OCI-LY3 (cell line): ENCODE results near the gene OR52R1.

Source experiments
- H2AFZ ChIP-seq: fragments of 200-600, 300-600 bp; shearing (Covaris generic); 2 replicates; pipeline ENCODE4 v1.6.0; 2014; ENCODE audit warnings: antibody characterized with exemption, low read depth, low read length
- H3K27ac ChIP-seq: fragments of 200-600, 300-600 bp; sonication (generic); 2 replicates; pipeline ENCODE4 v1.5.1; 2014; ENCODE audit warnings: mild to moderate bottlenecking, low read length, moderate library complexity, mixed read lengths
- H3K27me3 ChIP-seq: fragments of 200-600, 300-600 bp; sonication (generic); 2 replicates; pipeline ENCODE4 v1.6.1; 2014; ENCODE audit warnings: low read depth, low read length, mixed read lengths
- H3K36me3 ChIP-seq: fragments of 200-600, 300-600 bp; sonication (generic); replicated peaks from 2 replicates; pipeline ENCODE3; 2014; ENCODE audit warnings: low read depth, low read length, mixed read lengths
- H3K4me1 ChIP-seq: fragments of 300-600, 200-600 bp; sonication (generic); 2 replicates; pipeline ENCODE4 v1.6.1; 2014; ENCODE audit warnings: low read length, mixed read lengths
- H3K4me2 ChIP-seq: fragments of 200-600, 300-600 bp; sonication (generic); 2 replicates; pipeline ENCODE4 v1.6.1; 2014; ENCODE audit warnings: low read length, mixed read lengths
- H3K4me3 ChIP-seq: fragments of 300-600, 200-600 bp; sonication (generic); 2 replicates; pipeline ENCODE4 v1.5.1; 2014; ENCODE audit warnings: antibody characterized with exemption, mild to moderate bottlenecking, low read length, moderate library complexity
- H3K79me2 ChIP-seq: fragments of 300-600, 200-600 bp; shearing (Covaris generic); 2 replicates; pipeline ENCODE4 v1.6.1; 2014; ENCODE audit warnings: mild to moderate bottlenecking, low read length, mixed read lengths
- H3K9ac ChIP-seq: fragments of 300-600, 200-600 bp; shearing (Covaris generic); 2 replicates; pipeline ENCODE4 v1.6.0; 2014; ENCODE audit warnings: mild to moderate bottlenecking, low read length, moderate library complexity
- H3K9me3 ChIP-seq: fragments of 200-600, 300-600 bp; shearing (Covaris generic); 2 replicates; pipeline ENCODE4 v1.6.1; 2014; ENCODE audit warnings: low read length, mixed read lengths; ENCODE audit not compliant: insufficient read depth
- H4K20me1 ChIP-seq: fragments of 200-600, 300-600 bp; sonication (generic); 2 replicates; pipeline ENCODE4 v1.6.1; 2016; ENCODE audit warnings: low read length, mixed read lengths; ENCODE audit not compliant: insufficient read depth
- CTCF ChIP-seq: fragments of 200-600, 300-600 bp; sonication (generic); IDR thresholded peaks from 2 replicates; pipeline ENCODE4 v1.5.1; 2014; ENCODE audit warnings: antibody characterized with exemption, low read length, low read depth
- EZH2phosphoT487 ChIP-seq: fragments of 200-600 bp; shearing (Covaris generic); IDR thresholded peaks from 2 replicates; pipeline ENCODE4 v1.6.1; 2018; ENCODE audit warnings: antibody characterized with exemption, mixed run types, low read depth

Gene OR52R1

GRCh38 chr11:4804280-4804679 is at the start of gene OR52R1:
Gene OR52R1 (minus strand): TSS chr11:4804380. CDS start chr11:4804380, 0 bp downstream.
- Histone ChIP-seq H2AFZ (no peak within 1 kb of the TSS), H3K79me2 (no peaks in the 10 kb centered on the region), H3K27ac (no peak within 1 kb of the TSS), H3K9me3 (no peaks in the 10 kb centered on the region), H3K36me3 (no peaks in the 10 kb centered on the region), H3K4me1 (no peaks in the 10 kb centered on the region), H3K9ac (no peak within 1 kb of the TSS), H3K27me3 (no peaks in the 10 kb centered on the region), H3K4me2 (no peak within 1 kb of the TSS), H4K20me1 (no peaks in the 10 kb centered on the region), H3K4me3 (no peak within 1 kb of the TSS)
- no peak for TF ChIP-seq EZH2phosphoT487
- TF ChIP-seq CTCF, result no peak

GRCh38 chr11:4851033-4851432 is 46.9 kb upstream of the OR52R1 start:
- Histone ChIP-seq H3K4me3 (no peak overlapping the region), H3K4me1 (no peaks in the 10 kb centered on the region), H3K36me3 (no peaks in the 10 kb centered on the region), H3K27me3 (no peaks in the 10 kb centered on the region), H3K79me2 (no peaks in the 10 kb centered on the region), H3K9ac (no peak overlapping the region), H3K27ac (no peak overlapping the region), H2AFZ (no peak overlapping the region), H4K20me1 (no peaks in the 10 kb centered on the region), H3K4me2 (no peak overlapping the region), H3K9me3 (no peaks in the 10 kb centered on the region)
- no peak for TF ChIP-seq EZH2phosphoT487
- no peak for TF ChIP-seq CTCF

GRCh38 chr11:4848908-4849532 is 44.8 kb upstream of the OR52R1 start, which contains the start of gene OR51S1:
Gene OR51S1 (minus strand): TSS chr11:4849208. CDS start chr11:4849208, 0 bp downstream.
- H3K4me1 ChIP-seq, result no peaks in the 10 kb centered on the region
- no peak within 1 kb of the TSS for H3K9ac ChIP-seq
- H4K20me1 ChIP-seq, result no peaks in the 10 kb centered on the region
- H3K79me2 ChIP-seq, result no peaks in the 10 kb centered on the region
- no peak within 1 kb of the TSS for H3K4me3 ChIP-seq
- H3K9me3 ChIP-seq, result no peaks in the 10 kb centered on the region
- no peak within 1 kb of the TSS for H3K27ac ChIP-seq
- TF ChIP-seq EZH2phosphoT487, result no peak
- no peak for TF ChIP-seq CTCF
- H3K36me3 ChIP-seq, result no peaks in the 10 kb centered on the region
- H3K4me2 ChIP-seq, result no peak within 1 kb of the TSS
- H2AFZ ChIP-seq, result no peak within 1 kb of the TSS
- no peaks in the 10 kb centered on the region for H3K27me3 ChIP-seq

GRCh38 chr11:4839851-4840549 is 35.8 kb upstream of the OR52R1 start:
- no peak for TF ChIP-seq CTCF
- TF ChIP-seq EZH2phosphoT487, result no peak
- Histone ChIP-seq H3K79me2 (no peaks in the 10 kb centered on the region), H3K4me1 (no peaks in the 10 kb centered on the region), H3K27me3 (no peaks in the 10 kb centered on the region), H3K9me3 (no peaks in the 10 kb centered on the region), H3K4me3 (no peak overlapping the region), H3K36me3 (no peaks in the 10 kb centered on the region), H3K27ac (no peak overlapping the region), H3K4me2 (no peak overlapping the region), H3K9ac (no peak overlapping the region), H2AFZ (no peak overlapping the region), H4K20me1 (no peaks in the 10 kb centered on the region)
